Endothelial cell of umbilical vein (primary cell): ENCODE data around the gene SGPL1. TPM values are rescaled to one million over a fixed set of nuclear protein-coding genes. Genes with fewer than 3 reads are reported as not detected.

ENCODE experiments used
- BruUV-seq: library from RNA; stranded (reverse); fragments of 400-500 nt; replicated peaks from 2 replicates; lab custom pipeline; 2021; lab: Mats Ljungman, UMichigan
- CTCF ChIA-PET: fragments of 300-600, 350-600 bp; sonication (Branson Sonifier 250); formaldehyde crosslinking; loops from one replicate; lab custom pipeline; 2021; ENCODE audit warnings: antibody characterized with exemption, inconsistent platforms; lab: Charles Lee
- POLR2A ChIA-PET: fragments of 300-600, 350-600 bp; sonication (Branson Sonifier 250); formaldehyde crosslinking; loops from one replicate; lab custom pipeline; 2021; ENCODE audit warnings: antibody characterized with exemption, inconsistent platforms; lab: Charles Lee
- DNase-seq: peaks from one replicate; pipeline ENCODE4 v3.0.0-alpha.2; 2011; ENCODE audit warnings: low read depth, low spot score
- FAIRE-seq: peaks from 2 replicates; lab custom pipeline; 2011; peaks lifted over from hg19 to GRCh38; lab: Jason Lieb, UNC
- H2AFZ ChIP-seq: 2 replicates; pipeline ENCODE4 v1.6.0; 2012; ENCODE audit warnings: low read depth, low read length, control low read depth, inconsistent platforms
- H3K27ac ChIP-seq: 2 replicates; pipeline ENCODE4 v1.5.1; 2011; ENCODE audit warnings: low read depth, mild to moderate bottlenecking, control low read depth, low read length, moderate library complexity; ENCODE audit not compliant: insufficient read depth
- H3K27me3 ChIP-seq, 2 experiments: 2 replicates each; pipeline versions ENCODE4 v1.6.0 to v1.6.1; 2011; ENCODE audit warnings: low read length in 2 of 2, mixed read lengths in 1 of 2; ENCODE audit not compliant: control insufficient read depth in 2 of 2, insufficient read depth in 2 of 2
- H3K36me3 ChIP-seq, 2 experiments: 2 replicates in 1 of 2; 3 replicates in 1 of 2; pipeline ENCODE4 v1.5.1; 2011; ENCODE audit warnings: low read length in 2 of 2, mild to moderate bottlenecking in 1 of 2, moderate library complexity in 1 of 2; ENCODE audit not compliant: control insufficient read depth in 2 of 2, insufficient read depth in 2 of 2; ENCODE audit errors: extremely low read depth in 1 of 2
- H3K4me1 ChIP-seq: 3 replicates; pipeline ENCODE4 v1.5.1; 2011; ENCODE audit warnings: mild to moderate bottlenecking, low read length; ENCODE audit not compliant: control insufficient read depth, insufficient read depth; ENCODE audit errors: extremely low read depth
- H3K4me2 ChIP-seq: 2 replicates; pipeline ENCODE4 v1.6.1; 2011; ENCODE audit warnings: low read length, control low read depth, mixed read lengths; ENCODE audit not compliant: insufficient read depth
- H3K4me3 ChIP-seq, 3 experiments: fragments of 200-600 bp in 1 of 3; sonication (generic), shearing (Covaris generic) in 1 of 3; replicated peaks in 1 of 3; 2 replicates each; pipeline ENCODE4 v1.5.1; 2011 to 2016; ENCODE audit warnings: control low read depth in 3 of 3, low read length in 3 of 3, mild to moderate bottlenecking in 2 of 3, inconsistent platforms in 1 of 3, low read depth in 1 of 3, moderate library complexity in 1 of 3; ENCODE audit not compliant: insufficient read depth in 1 of 3
- H3K79me2 ChIP-seq: 2 replicates; pipeline ENCODE4 v1.6.0; 2012; ENCODE audit warnings: low read length, inconsistent platforms; ENCODE audit not compliant: control insufficient read depth, insufficient read depth
- H3K9ac ChIP-seq: replicated peaks from 2 replicates; pipeline ENCODE3; 2011; ENCODE audit warnings: low read length, control low read depth; ENCODE audit not compliant: insufficient read depth; ENCODE audit errors: extremely low read depth
- H3K9me1 ChIP-seq: replicated peaks from 3 replicates; pipeline ENCODE4 v1.6.0; 2011; ENCODE audit warnings: mild to moderate bottlenecking, low read length; ENCODE audit not compliant: control insufficient read depth, insufficient read depth; ENCODE audit errors: extremely low read depth
- H3K9me3 ChIP-seq: replicated peaks from 2 replicates; pipeline ENCODE4 v1.5.1; 2012; ENCODE audit warnings: low read length, inconsistent platforms; ENCODE audit not compliant: control insufficient read depth, insufficient read depth
- H4K20me1 ChIP-seq: replicated peaks from 2 replicates; pipeline ENCODE3; 2011; ENCODE audit warnings: mild to moderate bottlenecking, low read length; ENCODE audit not compliant: control insufficient read depth, insufficient read depth; ENCODE audit errors: extremely low read depth
- CTCF ChIP-seq, 2 donors: IDR thresholded peaks; 1 replicate in 1 of 2; 2 replicates in 1 of 2; pipeline ENCODE4 v1.5.1; 2011; ENCODE audit warnings: low read length in 2 of 2, mild to moderate bottlenecking in 2 of 2, moderate library complexity in 2 of 2, control low read depth in 1 of 2, inconsistent platforms in 1 of 2, low read depth in 1 of 2; ENCODE audit not compliant: insufficient read depth in 1 of 2; ENCODE audit errors: extremely low read depth in 1 of 2
- EZH2 ChIP-seq: IDR thresholded peaks from 2 replicates; pipeline ENCODE4 v1.6.1; 2012; ENCODE audit warnings: borderline replicate concordance, low read depth, mild to moderate bottlenecking, moderate library complexity, low read length, inconsistent platforms; ENCODE audit not compliant: severe bottlenecking
- FOS ChIP-seq: IDR thresholded peaks from 2 replicates; pipeline ENCODE4 v1.6.1; 2011; ENCODE audit warnings: mild to moderate bottlenecking, low read length, moderate library complexity, borderline replicate concordance; ENCODE audit not compliant: insufficient read depth
- GATA2 ChIP-seq: IDR thresholded peaks from 2 replicates; pipeline ENCODE4 v1.7.0; 2011; ENCODE audit warnings: low read depth, mild to moderate bottlenecking, moderate library complexity, mixed read lengths, low read length; ENCODE audit not compliant: insufficient read length, insufficient read depth
- JUN ChIP-seq: IDR thresholded peaks from 2 replicates; pipeline ENCODE4 v1.6.1; 2011; ENCODE audit warnings: borderline replicate concordance, low read depth; ENCODE audit not compliant: insufficient read length, insufficient read depth
- MAX ChIP-seq: IDR thresholded peaks from 2 replicates; pipeline ENCODE4 v1.6.1; 2011; ENCODE audit not compliant: insufficient read depth, insufficient read length
- MYC ChIP-seq: IDR thresholded peaks from one replicate; pipeline ENCODE4 v1.6.1; 2011; ENCODE audit warnings: mild to moderate bottlenecking, low read depth, low read length
- POLR2A ChIP-seq: IDR thresholded peaks from 2 replicates; pipeline ENCODE4 v1.6.1; 2012; ENCODE audit warnings: low read depth, mild to moderate bottlenecking, control low read depth, low read length
- POLR2AphosphoS5 ChIP-seq: IDR thresholded peaks from 2 replicates; pipeline ENCODE4 v1.6.1; 2012; ENCODE audit warnings: low read depth, mild to moderate bottlenecking, control low read depth, low read length, moderate library complexity; ENCODE audit not compliant: insufficient read depth
- dilution Hi-C: fragments of 300-500 bp; cut with MboI; formaldehyde crosslinking; loops from one replicate; pipeline ENCODE4 v1.15.0; 2019; ENCODE audit warnings: low sequenced_read_pairs; ENCODE audit not compliant: extremely low pct_ligation_motif_present
- intact Hi-C: fragments of 100-400 bp; cut with micrococcal nuclease; formaldehyde crosslinking; loops from one replicate; pipeline ENCODE4 v1.10.0; 2022
- polyA plus RNA-seq, 4 experiments: library from polyadenylated mRNA; depleted of rRNA in 3 of 4; stranded (reverse) in 3 of 4; unstranded in 1 of 4; fragments of >200 nt; gene quantifications; 2 replicates each; pipeline versions ENCODE4 v1.2.1 to v1.2.3, GENCODE V29; 2011 to 2012; ENCODE audit warnings: missing spikeins in 1 of 4
- total RNA-seq: library from RNA; stranded (reverse); gene quantifications from 2 replicates; pipeline ENCODE4 v1.2.3, GENCODE V29; 2021

SGPL1 gene
- total and polyA plus RNA-seq, 2 donors (not counting 3 experiments of a cell fraction or from before 2014, with no cell fraction given): 11.4 to 25.2 TPM

- FAIRE-seq: no peak
- Histone ChIP-seq H3K36me3 (peaks cover 2 to 6% of the 10 kb centered on the region in 2 experiments), H3K4me2 (no peak overlapping the region), H3K9me1 (no peaks in the 10 kb centered on the region), H3K9me3 (no peaks in the 10 kb centered on the region), H3K4me3 (no peak overlapping the region), H4K20me1 (no peaks in the 10 kb centered on the region), H3K79me2 (peaks cover 7% of the 10 kb centered on the region), H3K27me3 (no peaks in the 10 kb centered on the region), H3K4me1 (no peaks in the 10 kb centered on the region), H3K27ac (no peak overlapping the region), H3K9ac (no peak overlapping the region), H2AFZ (no peak overlapping the region)
- BruUV-seq: no TSS peak
- POLR2A ChIA-PET: interaction anchor here (0.6 kb wide), 1 partner anchor 13 kb away, joined by 3 read pairs; no protein-coding TSS in a partner anchor
- dilution Hi-C loops: no loop called here
- intact Hi-C loops: no loop called here
- CTCF ChIA-PET: interaction anchor here (0.7 to 2.2 kb wide), 3 partner anchors 13 to 29 kb away, joined by 3 to 12 read pairs (median 3); no protein-coding TSS in a partner anchor
- TF ChIP-seq JUN (no peak), EZH2 (no peak), GATA2 (no peak), POLR2A (no peak), MAX (no peak), CTCF (IDR thresholded peaks at IDR 0.05; ENCODE audit: extremely low read depth in 1 of 2, insufficient read depth in 1 of 2, low read depth in 1 of 2, low read length in 2 of 2) (no peak), POLR2AphosphoS5 (no peak), MYC (no peak), FOS (no peak)
- DNase-seq: no peak
These were observed 30.1 kb downstream of the SGPL1 start for GRCh38 chr10:70845816-70846215.
